ENCODE results near the gene RHEB. TPM values are rescaled to one million over a fixed set of nuclear protein-coding genes. Genes with fewer than 3 reads are reported as not detected.
A peak's percentile ranks its signal among the peaks of the same experiment; 100 is the strongest.

RHEB gene
- total and polyA plus RNA-seq, 2 of the 13 experiments (the other 11 are each of a cell fraction or from before 2014, with no cell fraction given): 55.0 to 77.6 TPM

DNA sequence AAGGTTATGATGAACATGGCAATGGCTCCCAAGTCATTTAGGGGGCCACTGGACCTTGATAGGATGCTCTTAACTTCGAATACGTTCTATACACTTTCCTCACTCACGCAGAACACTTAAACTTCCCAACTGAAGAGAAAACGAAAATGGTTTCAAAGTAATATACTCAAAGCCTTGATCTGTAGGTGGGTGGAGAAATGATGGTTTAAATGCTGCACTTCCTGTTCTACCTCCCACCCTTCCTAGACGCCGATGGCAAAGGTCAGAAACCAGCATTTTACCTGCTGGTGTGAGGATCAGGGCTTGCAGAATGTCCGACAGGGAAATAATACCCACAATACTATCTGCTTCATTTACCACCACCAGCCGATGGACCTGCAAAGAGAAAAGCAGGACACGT is 40.5 kb upstream of the RHEB start:
- H3K27ac ChIP-seq (ENCODE audit: extremely low read length, insufficient read depth, low read length): no peak overlapping the region
- no TSS peak for BruUV-seq (replicated peaks)
- intact Hi-C loops (cut with micrococcal nuclease; ENCODE audit: unreplicated experiment) (no loop called here), in situ Hi-C loops (cut with HindIII; ENCODE audit: extremely low pct_ligation_motif_present, low pct_unique_long_range_greater_than_20kb) (loop anchor here (10.0 kb wide), 1 partner anchor 195 kb away; no protein-coding TSS in a partner anchor)
- peaks cover 23% of the 10 kb centered on the region for H3K4me1 ChIP-seq (ENCODE audit: insufficient read depth, low read length)
- no peak overlapping the region for H3K4me3 ChIP-seq (replicated peaks in 1 of 3; ENCODE audit: insufficient read depth in 1 of 3, low read depth in 2 of 3, low read length in 3 of 3)
- ChIA-PET CTCF (ENCODE audit: low intra/inter-chr PET ratio, low total read pairs) (no interaction called here), POLR2A (no interaction called here)
- H3K79me2 ChIP-seq (ENCODE audit: insufficient read depth, low read length): no peaks in the 10 kb centered on the region
- H2AFZ ChIP-seq (ENCODE audit: low read length): no peak overlapping the region
- TF ChIP-seq HNRNPK (IDR thresholded peaks at IDR 0.05; ENCODE audit: low read depth, low read length, poor library complexity, severe bottlenecking): no peak
- no peak for TF ChIP-seq CAMTA2 (CRISPR knock-in tag; IDR thresholded peaks at IDR 0.05; ENCODE audit: borderline replicate concordance)
- TF ChIP-seq KDM6A (CRISPR knock-in tag; IDR thresholded peaks at IDR 0.05; ENCODE audit: low read depth): no peak
- no peak for TF ChIP-seq TRIM24 (CRISPR knock-in tag; IDR thresholded peaks at IDR 0.05)
- TF ChIP-seq CBX5 (CRISPR knock-in tag; IDR thresholded peaks at IDR 0.05; ENCODE audit: borderline replicate concordance): no peak
- no peak for TF ChIP-seq KDM5A (IDR thresholded peaks at IDR 0.05; ENCODE audit: borderline replicate concordance, low read length)
- no peak for ATAC-seq
- 75% methylated on average over 9 of the region's 9 CpGs for WGBS (ENCODE audit: low lambda C conversion rate)
- no peaks in the 10 kb centered on the region for H4K20me1 ChIP-seq (ENCODE audit: insufficient read depth, low read length)
- no peaks in the 10 kb centered on the region for H3K36me3 ChIP-seq (replicated peaks in 1 of 2; ENCODE audit: control insufficient read depth in 1 of 2, insufficient read depth in 2 of 2, low read length in 2 of 2)
- no peak overlapping the region for H3K9ac ChIP-seq (ENCODE audit: insufficient read depth, low read depth, low read length)
- no peaks in the 10 kb centered on the region for H3K9me3 ChIP-seq (ENCODE audit: low read length)
- FAIRE-seq: no peak
- H3K4me2 ChIP-seq (ENCODE audit: low read depth, low read length): no peak overlapping the region
- DNase-seq (ENCODE audit: low spot score): no peak
- no peaks in the 10 kb centered on the region for H3K27me3 ChIP-seq (ENCODE audit: control insufficient read depth in 1 of 2, insufficient read depth in 2 of 2, low read length in 2 of 2)

GRCh38 chr7:151559557-151560183 is 40.0 kb upstream of the RHEB start:
- H3K4me2 ChIP-seq (ENCODE audit: low read depth, low read length): peak overlapping the region; percentile 34
- intact Hi-C loops (cut with micrococcal nuclease; ENCODE audit: unreplicated experiment): no loop called here
- ATAC-seq (peak; percentile 90), DNase-seq (ENCODE audit: low spot score) (peak; percentile 41), FAIRE-seq (no peak)
- no peak overlapping the region for H3K27ac ChIP-seq (ENCODE audit: extremely low read length, insufficient read depth, low read length)
- 38% methylated on average over 5 of the region's 5 CpGs for WGBS (ENCODE audit: low lambda C conversion rate)
- no peaks in the 10 kb centered on the region for H3K79me2 ChIP-seq (ENCODE audit: insufficient read depth, low read length)
- no peaks in the 10 kb centered on the region for H3K9me3 ChIP-seq (ENCODE audit: low read length)
- no peaks in the 10 kb centered on the region for H3K36me3 ChIP-seq (replicated peaks in 1 of 2; ENCODE audit: control insufficient read depth in 1 of 2, insufficient read depth in 2 of 2, low read length in 2 of 2)
- no TSS peak for BruUV-seq (replicated peaks)
- POLR2A ChIA-PET: no interaction called here
- in situ Hi-C loops (cut with HindIII; ENCODE audit: extremely low pct_ligation_motif_present, low pct_unique_long_range_greater_than_20kb): loop anchor here (10.0 kb wide), 1 partner anchor 195 kb away; no protein-coding TSS in a partner anchor
- H4K20me1 ChIP-seq (ENCODE audit: insufficient read depth, low read length): no peaks in the 10 kb centered on the region
- no peak overlapping the region for H2AFZ ChIP-seq (ENCODE audit: low read length)
- H3K4me3 ChIP-seq (replicated peaks in 1 of 3; ENCODE audit: insufficient read depth in 1 of 3, low read depth in 2 of 3, low read length in 3 of 3): no peak overlapping the region
- peaks cover 23% of the 10 kb centered on the region for H3K4me1 ChIP-seq (ENCODE audit: insufficient read depth, low read length)
- CTCF ChIA-PET (ENCODE audit: low intra/inter-chr PET ratio, low total read pairs): no interaction called here
- H3K27me3 ChIP-seq (ENCODE audit: control insufficient read depth in 1 of 2, insufficient read depth in 2 of 2, low read length in 2 of 2): no peaks in the 10 kb centered on the region
- H3K9ac ChIP-seq (ENCODE audit: insufficient read depth, low read depth, low read length): no peak overlapping the region
- TF ChIP-seq CHD4 (IDR thresholded peaks at IDR 0.05; ENCODE audit: borderline replicate concordance, low read length): no peak
- TF ChIP-seq CBX5 (CRISPR knock-in tag; IDR thresholded peaks at IDR 0.05; ENCODE audit: borderline replicate concordance): no peak
- TF ChIP-seq ZBTB26 (CRISPR knock-in tag; IDR thresholded peaks at IDR 0.05; ENCODE audit: borderline replicate concordance): no peak
- no peak for TF ChIP-seq LRRFIP1 (CRISPR knock-in tag; conservative IDR thresholded peaks at IDR 0.05)
- TF ChIP-seq ZBTB8A (CRISPR knock-in tag; IDR thresholded peaks at IDR 0.05; ENCODE audit: borderline replicate concordance, low read depth): no peak
- TF ChIP-seq NR2C2 (CRISPR knock-in tag; IDR thresholded peaks at IDR 0.05; ENCODE audit: borderline replicate concordance): peak; percentile 59
- no peak for TF ChIP-seq RCOR2 (CRISPR knock-in tag; IDR thresholded peaks at IDR 0.05)
- TF ChIP-seq BORCS8-MEF2B (CRISPR knock-in tag; IDR thresholded peaks at IDR 0.05): no peak
- TF ChIP-seq NCOR1 (IDR thresholded peaks at IDR 0.05; ENCODE audit: borderline replicate concordance, low read length): no peak
- 0 out of 2 replicates have a peak, but pooled peaks have one; percentile 9 for TF ChIP-seq FOXA3 (CRISPR knock-in tag; IDR thresholded peaks at IDR 0.05)
- no peak for TF ChIP-seq HNRNPK (IDR thresholded peaks at IDR 0.05; ENCODE audit: low read depth, low read length, poor library complexity, severe bottlenecking)

Data from HepG2 (cell line).